Measurements from ENCODE around the gene DUSP7.

Gene DUSP7

GRCh38 chr3:52024765-52025452 lies 31.5 kb downstream of the DUSP7 start:
- no peak for DNase-seq

- DNase-seq: no peak
Observed at GRCh38 chr3:52023860-52024764, 32.3 kb downstream of the DUSP7 start.

- DNase-seq: no peak
Observed at GRCh38 chr3:52023101-52023770, 33.1 kb downstream of the DUSP7 start.

GRCh38 chr3:52022323-52023100 lies 33.9 kb downstream of the DUSP7 start:
- no peak for DNase-seq

- no peak for DNase-seq
Observed at GRCh38 chr3:52021489-52022268, 34.7 kb downstream of the DUSP7 start.

- DNase-seq: no peak
Observed at GRCh38 chr3:52020796-52021195, 35.6 kb downstream of the DUSP7 start.

GRCh38 chr3:52019352-52020080 lies 36.9 kb downstream of the DUSP7 start:
- no peak for DNase-seq

GRCh38 chr3:52018319-52019000 lies 37.9 kb downstream of the DUSP7 start:
- DNase-seq: no peak

- DNase-seq: no peak
Observed at GRCh38 chr3:52017586-52017985, 38.8 kb downstream of the DUSP7 start.

GRCh38 chr3:52015438-52016228 lies 40.7 kb downstream of the DUSP7 start:
- no peak for DNase-seq

GRCh38 chr3:52014613-52015012 lies 41.8 kb downstream of the DUSP7 start:
- DNase-seq: no peak

- no peak for DNase-seq
Observed at GRCh38 chr3:52013802-52014598, 42.4 kb downstream of the DUSP7 start.

GRCh38 chr3:52012699-52013098 lies 43.7 kb downstream of the DUSP7 start:
- DNase-seq: no peak

- DNase-seq: no peak
Observed at GRCh38 chr3:52010431-52010830, 45.9 kb downstream of the DUSP7 start.

- DNase-seq: no peak
Observed at GRCh38 chr3:52007291-52007690, 49.1 kb downstream of the DUSP7 start.

- no peak for DNase-seq
Observed at GRCh38 chr3:52006820-52007133, 49.6 kb downstream of the DUSP7 start.

- DNase-seq: peak in 1 of 2 experiments; percentile 22
Observed at GRCh38 chr3:52006017-52006819, 50.2 kb downstream of the DUSP7 start.

GRCh38 chr3:52005571-52005986 lies 50.8 kb downstream of the DUSP7 start:
- DNase-seq: no peak
